T47D (cell line): Measurements from ENCODE around the gene SLC1A4.
A peak's percentile ranks its signal among the peaks of the same experiment; 100 is the strongest.
"Not testable (repeated sequence)": the region's sequence is repeated elsewhere in the genome, so short reads cannot be mapped to it uniquely, and the experiment has no call there.

Experiments used
- DNase-seq, 2 experiments: peaks; one replicate each; pipeline versions ENCODE4 v3.0.0 to v3.0.0-alpha.2; 2011 to 2012; ENCODE audit warnings: low read depth in 1 of 2, low spot score in 1 of 2
- JUND ChIP-seq: IDR thresholded peaks from 2 replicates; pipeline ENCODE4 v1.6.1; 2012; ENCODE audit warnings: low read depth
- in situ Hi-C: cut with HindIII; loops from 2 replicates; pipeline ENCODE4 v1.10.0; 2016; ENCODE audit warnings: low sequenced_read_pairs, low pct_unique_long_range_greater_than_20kb

SLC1A4 gene

GRCh38 chr2:65016789-65017188 is 27.6 kb downstream of the SLC1A4 start:
- no peak for DNase-seq
- TF ChIP-seq JUND: no peak
- in situ Hi-C loops: no loop called here

GRCh38 chr2:65017335-65017734 is 28.1 kb downstream of the SLC1A4 start:
- TF ChIP-seq JUND: no peak
- in situ Hi-C loops: no loop called here
- DNase-seq: peak; percentile 7 to 49

- DNase-seq: no peak
- in situ Hi-C loops: no loop called here
- no peak for TF ChIP-seq JUND
These were observed 29.0 kb downstream of the SLC1A4 start for GRCh38 chr2:65018141-65018582.

GRCh38 chr2:65019010-65019409 is 29.8 kb downstream of the SLC1A4 start:
- no peak for DNase-seq
- in situ Hi-C loops: no loop called here
- TF ChIP-seq JUND: no peak

- in situ Hi-C loops: no loop called here
These were observed 30.5 kb downstream of the SLC1A4 start for GRCh38 chr2:65019675-65020195.

GRCh38 chr2:65020251-65020650 is 31.1 kb downstream of the SLC1A4 start:
- DNase-seq, in situ Hi-C loops: not testable (repeated sequence)

More at GRCh38 chr2:65019675-65020195, 30.5 kb downstream of the SLC1A4 start:
- no peak for DNase-seq
- TF ChIP-seq JUND: no peak

GRCh38 chr2:65020943-65021528 is 31.8 kb downstream of the SLC1A4 start:
- no peak for DNase-seq
- no peak for TF ChIP-seq JUND
- in situ Hi-C loops: no loop called here

- no peak for DNase-seq
- no peak for TF ChIP-seq JUND
- in situ Hi-C loops: no loop called here
These were observed 32.5 kb downstream of the SLC1A4 start for GRCh38 chr2:65021709-65022108.

- in situ Hi-C loops: no loop called here
- TF ChIP-seq JUND: no peak
- no peak for DNase-seq
These were observed 33.0 kb downstream of the SLC1A4 start for GRCh38 chr2:65022189-65022588.

- no peak for DNase-seq
- in situ Hi-C loops: no loop called here
- TF ChIP-seq JUND: no peak
These were observed 34.5 kb downstream of the SLC1A4 start for GRCh38 chr2:65023742-65024141.

GRCh38 chr2:65024149-65024829 is 35.1 kb downstream of the SLC1A4 start:
- DNase-seq: no peak
- in situ Hi-C loops: no loop called here

GRCh38 chr2:65025453-65026123 is 36.4 kb downstream of the SLC1A4 start:
- no peak for TF ChIP-seq JUND
- in situ Hi-C loops: no loop called here
- no peak for DNase-seq

More at GRCh38 chr2:65024149-65024829, 35.1 kb downstream of the SLC1A4 start:
- no peak for TF ChIP-seq JUND

GRCh38 chr2:65026154-65026553 is 37.0 kb downstream of the SLC1A4 start:
- no peak for DNase-seq
- TF ChIP-seq JUND: no peak
- in situ Hi-C loops: no loop called here
